ENCODE results near the gene CHP2.

DNA sequence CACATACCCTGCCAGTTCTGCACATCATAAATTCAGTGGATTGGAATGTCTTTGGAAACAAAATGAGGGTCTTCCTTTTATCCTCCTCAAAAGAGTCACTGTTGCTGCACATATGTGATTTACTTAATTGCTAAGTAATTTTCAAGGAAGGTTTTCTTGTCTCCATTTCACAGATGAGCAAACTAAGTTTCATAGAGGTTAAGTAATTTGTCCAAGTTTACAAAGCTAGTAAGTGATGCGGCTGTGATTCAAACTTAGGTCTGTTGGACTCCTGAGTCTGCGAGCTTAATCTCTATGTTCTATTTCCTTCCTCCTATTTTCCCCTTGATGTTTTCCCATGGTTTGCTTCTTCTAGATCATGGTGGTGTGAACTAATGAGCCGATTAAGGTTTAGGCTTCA is 28.1 kb upstream of the CHP2 start:
- TF ChIP-seq ZNF644 (CRISPR knock-in tag; IDR thresholded peaks at IDR 0.05; ENCODE audit: low read depth) (no peak), POLR2AphosphoS5 (IDR thresholded peaks at IDR 0.05; ENCODE audit: low read depth, low read length) (no peak), POLR2A (IDR thresholded peaks at IDR 0.05; ENCODE audit: insufficient read depth in 1 of 2, low read depth in 2 of 2, low read length in 2 of 2) (no peak), FOXJ3 (CRISPR knock-in tag; IDR thresholded peaks at IDR 0.05; ENCODE audit: borderline replicate concordance) (no peak), GPBP1L1 (CRISPR knock-in tag; IDR thresholded peaks at IDR 0.05) (no peak), POLR2G (IDR thresholded peaks at IDR 0.05; ENCODE audit: low read depth, low read length) (no peak)

Data from HepG2 (cell line).